ENCODE data around the gene DKK3.

DKK3 gene

DNA sequence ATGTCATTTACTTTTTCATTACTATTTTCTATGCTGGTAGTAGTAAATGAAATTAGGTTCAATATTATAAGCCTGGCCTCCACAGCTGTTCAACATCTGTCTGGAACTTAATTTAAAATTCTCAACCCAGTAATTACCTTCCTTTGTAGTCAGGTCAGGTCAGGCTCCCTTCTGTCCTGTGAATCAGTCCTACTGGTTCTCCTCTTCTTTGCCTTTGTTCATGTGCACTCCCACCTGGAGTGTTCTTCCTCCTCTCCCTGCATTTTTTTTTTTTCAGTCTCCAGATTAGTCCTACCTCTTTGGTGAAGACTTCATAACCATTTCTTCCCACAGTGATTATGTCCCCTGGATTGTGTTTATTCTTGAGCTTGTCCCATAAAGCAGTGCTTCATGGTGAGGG is 67.9 kb downstream of the DKK3 start:
- Histone ChIP-seq H3K4me3 (IDR thresholded peaks at IDR 0.05; ENCODE audit: insufficient read depth, low read depth, low read length) (no peak overlapping the region), H3K4me1 (ENCODE audit: low read depth, poor library complexity, severe bottlenecking) (no peaks in the 10 kb centered on the region), H3K79me2 (ENCODE audit: insufficient read depth, low read depth) (no peaks in the 10 kb centered on the region), H3K9ac (no peak overlapping the region), H3K36me3 (ENCODE audit: insufficient read depth) (no peaks in the 10 kb centered on the region), H4K20me1 (ENCODE audit: insufficient read depth) (no peaks in the 10 kb centered on the region), H3K27ac (no peak overlapping the region), H2AFZ (ENCODE audit: low read depth) (no peak overlapping the region), H3K27me3 (ENCODE audit: insufficient read depth, low read depth) (no peaks in the 10 kb centered on the region), H3K4me2 (no peak overlapping the region)
- TF ChIP-seq, protein P1, sequence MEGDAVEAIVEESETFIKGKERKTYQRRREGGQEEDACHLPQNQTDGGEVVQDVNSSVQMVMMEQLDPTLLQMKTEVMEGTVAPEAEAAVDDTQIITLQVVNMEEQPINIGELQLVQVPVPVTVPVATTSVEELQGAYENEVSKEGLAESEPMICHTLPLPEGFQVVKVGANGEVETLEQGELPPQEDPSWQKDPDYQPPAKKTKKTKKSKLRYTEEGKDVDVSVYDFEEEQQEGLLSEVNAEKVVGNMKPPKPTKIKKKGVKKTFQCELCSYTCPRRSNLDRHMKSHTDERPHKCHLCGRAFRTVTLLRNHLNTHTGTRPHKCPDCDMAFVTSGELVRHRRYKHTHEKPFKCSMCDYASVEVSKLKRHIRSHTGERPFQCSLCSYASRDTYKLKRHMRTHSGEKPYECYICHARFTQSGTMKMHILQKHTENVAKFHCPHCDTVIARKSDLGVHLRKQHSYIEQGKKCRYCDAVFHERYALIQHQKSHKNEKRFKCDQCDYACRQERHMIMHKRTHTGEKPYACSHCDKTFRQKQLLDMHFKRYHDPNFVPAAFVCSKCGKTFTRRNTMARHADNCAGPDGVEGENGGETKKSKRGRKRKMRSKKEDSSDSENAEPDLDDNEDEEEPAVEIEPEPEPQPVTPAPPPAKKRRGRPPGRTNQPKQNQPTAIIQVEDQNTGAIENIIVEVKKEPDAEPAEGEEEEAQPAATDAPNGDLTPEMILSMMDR (conservative IDR thresholded peaks at IDR 0.05; ENCODE audit: low read depth, low read length), result no peak

DNA sequence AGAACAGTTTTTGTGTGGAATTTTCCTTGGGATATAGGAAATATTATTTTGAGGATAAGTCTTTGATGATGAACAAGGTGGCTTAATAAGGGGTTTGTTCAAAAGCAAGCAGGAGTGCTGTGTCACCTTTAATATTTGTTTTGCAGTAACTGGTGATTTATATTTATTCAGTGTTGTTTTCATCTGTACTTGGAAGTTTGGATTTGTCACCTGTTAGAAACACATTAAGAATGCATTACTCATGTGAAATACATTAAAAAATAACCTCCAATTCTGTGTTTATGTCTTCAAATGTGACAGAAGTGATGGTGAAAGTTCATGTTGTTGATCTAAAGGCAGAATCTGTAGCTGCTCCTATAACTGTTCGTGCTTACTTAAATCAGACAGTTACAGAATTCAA is 70.5 kb downstream of the DKK3 start:
- H2AFZ ChIP-seq (ENCODE audit: low read depth), result no peak overlapping the region
- no peak overlapping the region for H3K4me2 ChIP-seq
- H3K36me3 ChIP-seq (ENCODE audit: insufficient read depth), result no peaks in the 10 kb centered on the region
- H3K4me3 ChIP-seq (IDR thresholded peaks at IDR 0.05; ENCODE audit: insufficient read depth, low read depth, low read length), result no peak overlapping the region
- TF ChIP-seq, protein P1 (conservative IDR thresholded peaks at IDR 0.05; ENCODE audit: low read depth, low read length), result no peak
- H3K27ac ChIP-seq, result no peak overlapping the region
- H4K20me1 ChIP-seq (ENCODE audit: insufficient read depth), result no peaks in the 10 kb centered on the region
- H3K9ac ChIP-seq, result no peak overlapping the region
- no peaks in the 10 kb centered on the region for H3K27me3 ChIP-seq (ENCODE audit: insufficient read depth, low read depth)
- H3K4me1 ChIP-seq (ENCODE audit: low read depth, poor library complexity, severe bottlenecking), result no peaks in the 10 kb centered on the region
- no peaks in the 10 kb centered on the region for H3K79me2 ChIP-seq (ENCODE audit: insufficient read depth, low read depth)

DNA sequence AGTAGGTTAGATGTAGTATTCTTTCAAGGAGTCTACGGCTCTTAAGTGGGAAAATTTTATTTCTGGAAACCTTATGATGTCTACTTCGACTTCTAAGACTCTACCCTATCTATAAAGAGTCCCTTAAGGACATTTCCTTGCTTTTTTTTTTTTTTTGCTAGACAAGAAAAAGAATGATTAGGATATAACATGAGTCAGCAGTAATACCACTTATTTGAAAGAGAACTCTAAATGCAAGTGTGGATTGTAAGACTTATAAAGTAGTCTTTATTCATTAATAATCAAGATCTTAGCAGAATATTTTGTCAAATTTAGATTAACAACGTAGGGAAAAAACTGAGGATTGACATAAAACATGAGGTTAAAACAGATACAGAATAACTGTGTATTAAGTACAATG is 71.0 kb downstream of the DKK3 start:
- Histone ChIP-seq H3K27ac (no peak overlapping the region), H3K79me2 (ENCODE audit: insufficient read depth, low read depth) (no peaks in the 10 kb centered on the region), H2AFZ (ENCODE audit: low read depth) (no peak overlapping the region), H3K36me3 (ENCODE audit: insufficient read depth) (no peaks in the 10 kb centered on the region), H3K4me1 (ENCODE audit: low read depth, poor library complexity, severe bottlenecking) (no peaks in the 10 kb centered on the region), H4K20me1 (ENCODE audit: insufficient read depth) (no peaks in the 10 kb centered on the region), H3K4me3 (IDR thresholded peaks at IDR 0.05; ENCODE audit: insufficient read depth, low read depth, low read length) (no peak overlapping the region), H3K9ac (no peak overlapping the region), H3K4me2 (no peak overlapping the region), H3K27me3 (ENCODE audit: insufficient read depth, low read depth) (no peaks in the 10 kb centered on the region)
- TF ChIP-seq, protein P1 (conservative IDR thresholded peaks at IDR 0.05; ENCODE audit: low read depth, low read length), result no peak

DNA sequence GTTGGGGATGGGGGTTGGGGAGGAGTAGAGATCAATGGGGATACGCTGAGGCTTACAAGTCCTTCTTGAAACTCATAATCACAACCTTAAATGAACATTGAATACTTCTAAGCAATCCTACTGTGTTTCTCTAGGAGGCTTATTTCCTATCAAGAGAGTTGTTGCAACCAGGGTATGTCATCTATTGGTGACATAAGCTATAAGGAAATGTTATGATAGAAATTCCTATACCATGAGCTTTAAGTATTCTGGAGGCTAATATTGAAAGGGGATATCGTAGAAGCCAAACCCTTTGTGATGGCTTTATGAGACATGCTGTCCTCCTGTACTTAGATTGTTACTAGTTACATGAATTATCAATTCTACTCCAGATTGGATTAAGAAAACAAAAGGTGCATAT is 72.9 kb downstream of the DKK3 start:
- Histone ChIP-seq H3K4me3 (IDR thresholded peaks at IDR 0.05; ENCODE audit: insufficient read depth, low read depth, low read length) (no peak overlapping the region), H3K4me2 (no peak overlapping the region), H3K79me2 (ENCODE audit: insufficient read depth, low read depth) (no peaks in the 10 kb centered on the region), H3K36me3 (ENCODE audit: insufficient read depth) (no peaks in the 10 kb centered on the region), H2AFZ (ENCODE audit: low read depth) (no peak overlapping the region), H3K9ac (no peak overlapping the region), H3K27ac (no peak overlapping the region), H3K4me1 (ENCODE audit: low read depth, poor library complexity, severe bottlenecking) (no peaks in the 10 kb centered on the region), H3K27me3 (ENCODE audit: insufficient read depth, low read depth) (no peaks in the 10 kb centered on the region), H4K20me1 (ENCODE audit: insufficient read depth) (no peaks in the 10 kb centered on the region)
- TF ChIP-seq, protein P1 (conservative IDR thresholded peaks at IDR 0.05; ENCODE audit: low read depth, low read length), result no peak
